H1 (cell line): ENCODE measurements around the gene GRIP2. TPM values are rescaled to one million over a fixed set of nuclear protein-coding genes. Genes with fewer than 3 reads are reported as not detected.

ENCODE experiments used
- CTCF ChIA-PET: fragments of 300-600 bp; sonication (Branson Sonifier 250); formaldehyde crosslinking; loops from one replicate; lab custom pipeline; 2021; ENCODE audit not compliant: partially characterized antibody; lab: Charles Lee
- POLR2A ChIA-PET: fragments of 300-600 bp; sonication (Branson Sonifier 250); formaldehyde crosslinking; loops from one replicate; lab custom pipeline; 2021; ENCODE audit warnings: inconsistent platforms; ENCODE audit not compliant: partially characterized antibody; lab: Charles Lee
- DNase-seq, 2 experiments: peaks; one replicate each; pipeline versions ENCODE4 v3.0.0 to v3.0.0-alpha.2; 2010 to 2022; ENCODE audit warnings: low spot score in 2 of 2, low read depth in 1 of 2, mixed read lengths in 1 of 2
- FAIRE-seq: peaks from 2 replicates; lab custom pipeline; 2011; peaks lifted over from hg19 to GRCh38; lab: Jason Lieb, UNC
- H2AFZ ChIP-seq: 2 replicates; pipeline ENCODE4 v1.8.1; 2012; ENCODE audit warnings: low read length, inconsistent platforms
- H2AK5ac ChIP-seq: 2 replicates; pipeline ENCODE4 v1.6.1; 2013; ENCODE audit warnings: low read depth, low read length
- H2BK120ac ChIP-seq: replicated peaks from 2 replicates; pipeline ENCODE3; 2013; ENCODE audit warnings: low read depth, low read length, inconsistent platforms
- H2BK12ac ChIP-seq: 2 replicates; pipeline ENCODE4 v1.6.1; 2013; ENCODE audit warnings: low read depth, low read length
- H2BK15ac ChIP-seq: 2 replicates; pipeline ENCODE4 v1.6.1; 2013; ENCODE audit warnings: low read length
- H2BK20ac ChIP-seq: 2 replicates; pipeline ENCODE4 v1.6.1; 2013; ENCODE audit warnings: low read length
- H2BK5ac ChIP-seq: 2 replicates; pipeline ENCODE4 v1.6.1; 2013; ENCODE audit warnings: low read depth, low read length
- H3K14ac ChIP-seq: 2 replicates; pipeline ENCODE4 v1.6.1; 2013; ENCODE audit warnings: inconsistent platforms; ENCODE audit not compliant: insufficient read length
- H3K18ac ChIP-seq: 2 replicates; pipeline ENCODE4 v1.6.1; 2013; ENCODE audit warnings: low read length; ENCODE audit errors: extremely low read depth
- H3K23ac ChIP-seq: 2 replicates; pipeline ENCODE4 v1.6.1; 2013; ENCODE audit warnings: inconsistent platforms; ENCODE audit not compliant: insufficient read length
- H3K23me2 ChIP-seq: 2 replicates; pipeline ENCODE4 v1.6.1; 2013; ENCODE audit warnings: low read depth, low read length
- H3K27ac ChIP-seq: 2 replicates; pipeline ENCODE4 v1.6.1; 2011; ENCODE audit warnings: low read depth, low read length, inconsistent platforms
- H3K27me3 ChIP-seq, 4 experiments: replicated peaks in 1 of 4; 1 replicate in 1 of 4; 2 replicates in 3 of 4; pipeline versions ENCODE4 v1.6.1 to v1.8.1; 2011 to 2013; ENCODE audit warnings: low read length in 3 of 4, mild to moderate bottlenecking in 3 of 4, inconsistent platforms in 2 of 4, mixed read lengths in 2 of 4, moderate library complexity in 1 of 4; ENCODE audit not compliant: control insufficient read depth in 3 of 4, insufficient read depth in 3 of 4; ENCODE audit errors: extremely low read depth in 1 of 4
- H3K36me3 ChIP-seq, 4 experiments: 2 replicates each; pipeline versions ENCODE4 v1.6.1 to v1.8.1; 2011 to 2013; ENCODE audit warnings: mild to moderate bottlenecking in 4 of 4, low read length in 3 of 4, moderate library complexity in 2 of 4, control low read depth in 1 of 4, inconsistent platforms in 1 of 4; ENCODE audit not compliant: insufficient read depth in 4 of 4, control insufficient read depth in 2 of 4
- H3K4ac ChIP-seq: replicated peaks from 2 replicates; pipeline ENCODE3; 2013; ENCODE audit warnings: low read length, low read depth, mixed read lengths, inconsistent platforms; ENCODE audit not compliant: insufficient read length
- H3K4me1 ChIP-seq, 4 experiments: replicated peaks in 1 of 4; 1 replicate in 1 of 4; 2 replicates in 3 of 4; pipeline versions ENCODE4 v1.6.1 to v1.8.1; 2011 to 2013; ENCODE audit warnings: low read length in 3 of 4, inconsistent platforms in 2 of 4, mixed read lengths in 1 of 4; ENCODE audit not compliant: insufficient read depth in 4 of 4, control insufficient read depth in 3 of 4
- H3K4me2 ChIP-seq, 2 experiments: 2 replicates each; pipeline versions ENCODE4 v1.6.1 to v1.8.1; 2011 to 2013; ENCODE audit warnings: low read depth in 2 of 2, low read length in 2 of 2, control low read depth in 1 of 2, inconsistent platforms in 1 of 2, mild to moderate bottlenecking in 1 of 2; ENCODE audit not compliant: insufficient read depth in 1 of 2
- H3K4me3 ChIP-seq, 4 experiments: fragments of 200-600, 300-600 bp in 1 of 4; sonication (generic), shearing (Covaris generic), sonication (Bioruptor Twin) in 1 of 4; 2 replicates each; pipeline versions ENCODE4 v1.5.1 to v1.8.1; 2011 to 2016; ENCODE audit warnings: low read length in 4 of 4, low read depth in 3 of 4, control low read depth in 2 of 4, inconsistent platforms in 2 of 4, mild to moderate bottlenecking in 2 of 4, mixed read lengths in 1 of 4, moderate library complexity in 1 of 4; ENCODE audit not compliant: insufficient read depth in 2 of 4; ENCODE audit errors: extremely low read depth in 1 of 4
- H3K56ac ChIP-seq: replicated peaks from 2 replicates; pipeline ENCODE3; 2013; ENCODE audit warnings: low read depth, mild to moderate bottlenecking, mixed read lengths, low read length, inconsistent platforms; ENCODE audit not compliant: insufficient read length
- H3K79me1 ChIP-seq: 2 replicates; pipeline ENCODE4 v1.6.1; 2013; ENCODE audit warnings: low read depth, low read length, control low read depth
- H3K79me2 ChIP-seq, 2 experiments: 2 replicates each; pipeline versions ENCODE4 v1.6.1 to v1.8.1; 2012 to 2013; ENCODE audit warnings: low read length in 2 of 2, mild to moderate bottlenecking in 2 of 2, inconsistent platforms in 1 of 2; ENCODE audit not compliant: insufficient read depth in 2 of 2, control insufficient read depth in 1 of 2
- H3K9ac ChIP-seq, 4 experiments: replicated peaks in 1 of 4; 1 replicate in 1 of 4; 2 replicates in 3 of 4; pipeline versions ENCODE4 v1.6.1 to v1.8.1; 2011 to 2013; ENCODE audit warnings: low read depth in 3 of 4, low read length in 3 of 4, control low read depth in 2 of 4, mild to moderate bottlenecking in 2 of 4, moderate library complexity in 2 of 4, inconsistent platforms in 1 of 4; ENCODE audit errors: extremely low read depth in 1 of 4
- H3K9me3 ChIP-seq, 2 experiments: 2 replicates each; pipeline versions ENCODE4 v1.6.1 to v1.8.1; 2012 to 2013; ENCODE audit warnings: mild to moderate bottlenecking in 2 of 2, moderate library complexity in 2 of 2, control low read depth in 1 of 2, inconsistent platforms in 1 of 2, low read depth in 1 of 2, low read length in 1 of 2, mixed read lengths in 1 of 2; ENCODE audit not compliant: insufficient read depth in 2 of 2
- H4K20me1 ChIP-seq, 2 experiments: replicated peaks in 1 of 2; 2 replicates each; pipeline versions ENCODE3 to v1.8.1; 2011 to 2013; ENCODE audit warnings: inconsistent platforms in 2 of 2, low read length in 2 of 2, mild to moderate bottlenecking in 1 of 2; ENCODE audit not compliant: insufficient read depth in 2 of 2, control insufficient read depth in 1 of 2
- H4K5ac ChIP-seq: 2 replicates; pipeline ENCODE4 v1.6.1; 2013; ENCODE audit warnings: low read length, low read depth, mixed read lengths, inconsistent platforms; ENCODE audit not compliant: insufficient read length
- H4K8ac ChIP-seq: 2 replicates; pipeline ENCODE4 v1.8.0; 2013; ENCODE audit warnings: mild to moderate bottlenecking, moderate library complexity, low read length, inconsistent platforms; ENCODE audit not compliant: insufficient read depth; ENCODE audit errors: extremely low read depth
- H4K91ac ChIP-seq: replicated peaks from 2 replicates; pipeline ENCODE3; 2013; ENCODE audit warnings: low read length, mixed read lengths, inconsistent platforms; ENCODE audit not compliant: insufficient read length
- NRF1 ChIP-seq: IDR thresholded peaks from 2 replicates; pipeline ENCODE4 v1.6.1; 2011; ENCODE audit warnings: mild to moderate bottlenecking, low read depth, low read length, improper control_type of control experiment
- WGBS, 2 experiments: shearing (Covaris generic) in 1 of 2; methylation state at CpG; one replicate each; pipeline versions ENCODE4 v1.1.6 to v1.1.7; 2013 to 2015; ENCODE audit warnings: low lambda C conversion rate in 2 of 2, mixed read lengths in 2 of 2, inconsistent platforms in 1 of 2, low coverage in 1 of 2, missing lambda C conversion rate in 1 of 2; ENCODE audit not compliant: insufficient replicate concordance in 2 of 2, insufficient coverage in 1 of 2, insufficient read length in 1 of 2; ENCODE audit errors: extremely low coverage in 1 of 2, missing lambda C conversion rate in 1 of 2; 5-methylcytosine and 5-hydroxymethylcytosine counted together
- polyA plus RNA-seq, 7 experiments: library from polyadenylated mRNA; depleted of rRNA in 3 of 7; stranded (reverse) in 5 of 7; unstranded in 2 of 7; fragments of >200 nt in 5 of 7; fragments of 200-250 nt in 2 of 7; gene quantifications; 1 replicate in 5 of 7; 2 replicates in 1 of 7; 4 replicates in 1 of 7; pipeline versions ENCODE4 v1.2.1 to v1.2.3, GENCODE V29; 2011 to 2013; ENCODE audit warnings: missing spikeins in 2 of 7, mixed read lengths in 2 of 7
- total RNA-seq: library from RNA; stranded (reverse); fragmentation: NEBNext Ultra II Directional; extraction: Animal tissue kit (Norgen Biotek cat#: 25700); gene quantifications from 2 replicates; pipeline ENCODE4 v1.2.1, GENCODE V29; 2021

Gene GRIP2
- total and polyA plus RNA-seq, 2 of the 8 experiments (the other 6 are each of a cell fraction or from before 2014, with no cell fraction given), result 2.5 to 6.4 TPM

GRCh38 chr3:14464521-14464920 is 75.6 kb downstream of the GRIP2 start:
- ChIA-PET POLR2A (interaction anchor here (0.9 kb wide), 1 partner anchor 70 kb away, joined by 3 read pairs; no protein-coding TSS in a partner anchor), CTCF (interaction anchor here (0.7 to 4.9 kb wide), 6 partner anchors 38 to 261 kb away, joined by 3 to 49 read pairs (median 6); no protein-coding TSS in a partner anchor)
- Histone ChIP-seq H4K91ac (no peak overlapping the region), H3K4ac (no peak overlapping the region), H3K9me3 (no peaks in the 10 kb centered on the region), H2AK5ac (no peak overlapping the region), H2BK120ac (no peak overlapping the region), H3K27me3 (no peaks in the 10 kb centered on the region), H3K14ac (no peak overlapping the region), H4K5ac (no peak overlapping the region), H4K8ac (no peak overlapping the region), H2BK15ac (no peak overlapping the region), H3K18ac (no peak overlapping the region), H3K4me1 (peaks cover 0 to 5% (median 4%) of the 10 kb centered on the region in 4 experiments; a peak in 4 of 7 replicates), H3K79me1 (0 out of 2 replicates have a peak, but pooled peaks cover 5% of the 10 kb centered on the region), H3K79me2 (no peaks in the 10 kb centered on the region), H3K23me2 (no peaks in the 10 kb centered on the region), H2BK5ac (no peak overlapping the region), H3K4me2 (no peak overlapping the region), H3K27ac (no peak overlapping the region), H3K4me3 (no peak overlapping the region), H3K9ac (no peak overlapping the region), H3K36me3 (peaks cover 15 to 38% (median 32%) of the 10 kb centered on the region in 4 experiments; a peak in 7 of 8 replicates), H2BK12ac (no peak overlapping the region), H4K20me1 (peaks cover 4 to 16% of the 10 kb centered on the region in 2 experiments), H3K23ac (no peak overlapping the region), H3K56ac (no peak overlapping the region), H2AFZ (no peak overlapping the region), H2BK20ac (no peak overlapping the region)
- TF ChIP-seq NRF1, result no peak
- FAIRE-seq, result no peak
- DNase-seq, result no peak
- WGBS, 2 experiments, result 88% methylated on average over 4 of the region's 4 CpGs; no CpG with 5 or more reads in 1 of the 2 experiments
